K562 (cell line): Measurements from ENCODE around the gene ECPAS.

Experiments used
- MYC ChIP-seq, 2 experiments: fragments of 250-450 bp in 1 of 2; sonication (Bioruptor Pico) in 1 of 2; IDR thresholded peaks; 2 replicates each; pipeline versions ENCODE4 v1.5.1 to v1.6.1; 2012 to 2021; ENCODE audit warnings: low read depth in 2 of 2, borderline replicate concordance in 1 of 2, improper control_type of control experiment in 1 of 2, low read length in 1 of 2, mild to moderate bottlenecking in 1 of 2, moderate library complexity in 1 of 2
- TCF7 ChIP-seq: sonication (generic); IDR thresholded peaks from 2 replicates; pipeline ENCODE4 v1.6.1; 2016; ENCODE audit warnings: antibody characterized with exemption, borderline replicate concordance
- TF ChIP-seq, protein P1 (sequence below): fragments of 450-650 bp; IDR thresholded peaks from 2 replicates; pipeline ENCODE4 v1.6.1; 2014; ENCODE audit warnings: low read depth, mild to moderate bottlenecking, moderate library complexity, borderline replicate concordance

DNA sequence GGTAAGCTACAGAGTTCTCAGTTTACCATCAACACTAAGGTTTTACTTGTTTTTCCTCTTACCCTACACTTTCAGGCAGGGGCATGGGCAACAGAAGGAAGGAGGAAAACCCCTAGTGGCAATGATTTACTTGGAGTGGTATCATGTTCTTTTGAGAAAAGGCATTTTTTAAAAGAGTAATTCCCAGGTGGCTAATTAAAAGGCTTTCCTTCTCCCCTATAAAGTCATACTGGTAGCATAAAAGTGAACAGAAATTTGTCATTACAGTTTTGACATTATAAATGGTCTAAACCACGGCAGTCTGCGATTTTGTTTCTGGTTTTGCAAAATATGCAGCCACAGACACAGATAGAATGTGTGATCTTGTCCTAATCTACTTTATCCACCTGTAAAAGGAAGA, 123.3 kb downstream of the ECPAS start:
- no peak for TF ChIP-seq MYC (IDR thresholded peaks at IDR 0.05; ENCODE audit: low read depth, low read length)
- no peak for TF ChIP-seq MYC (CRISPR knock-in tag; IDR thresholded peaks at IDR 0.05; ENCODE audit: borderline replicate concordance, low read depth)
- TF ChIP-seq TCF7, result no peak
- TF ChIP-seq, protein P1, sequence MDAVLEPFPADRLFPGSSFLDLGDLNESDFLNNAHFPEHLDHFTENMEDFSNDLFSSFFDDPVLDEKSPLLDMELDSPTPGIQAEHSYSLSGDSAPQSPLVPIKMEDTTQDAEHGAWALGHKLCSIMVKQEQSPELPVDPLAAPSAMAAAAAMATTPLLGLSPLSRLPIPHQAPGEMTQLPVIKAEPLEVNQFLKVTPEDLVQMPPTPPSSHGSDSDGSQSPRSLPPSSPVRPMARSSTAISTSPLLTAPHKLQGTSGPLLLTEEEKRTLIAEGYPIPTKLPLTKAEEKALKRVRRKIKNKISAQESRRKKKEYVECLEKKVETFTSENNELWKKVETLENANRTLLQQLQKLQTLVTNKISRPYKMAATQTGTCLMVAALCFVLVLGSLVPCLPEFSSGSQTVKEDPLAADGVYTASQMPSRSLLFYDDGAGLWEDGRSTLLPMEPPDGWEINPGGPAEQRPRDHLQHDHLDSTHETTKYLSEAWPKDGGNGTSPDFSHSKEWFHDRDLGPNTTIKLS, result no peak
